NCI-H1092 (cell line): ENCODE results near the gene LBHD2.

Experiments used
- DNase-seq: peaks from one replicate; lab custom pipeline; 2025; lab: John Stamatoyannopoulos, UW

Gene LBHD2

GRCh38 chr14:103121121-103121845, 37.3 kb downstream of the LBHD2 start:
- DNase-seq = peak; percentile 43

GRCh38 chr14:103121846-103122584, 38.0 kb downstream of the LBHD2 start:
- DNase-seq = peak; percentile 84

- no peak for DNase-seq
Measured at GRCh38 chr14:103122585-103122946, 38.6 kb downstream of the LBHD2 start.

GRCh38 chr14:103122947-103123633, 39.1 kb downstream of the LBHD2 start, which contains the start of gene TNFAIP2:
TSS of gene TNFAIP2 (plus strand) at chr14:103123461. CDS start at chr14:103126458, 2,997 bp downstream.
- peak; percentile 47 for DNase-seq

- no peak for DNase-seq
Measured at GRCh38 chr14:103123634-103124500, 39.9 kb downstream of the LBHD2 start.

- no peak for DNase-seq
Measured at GRCh38 chr14:103124501-103125001, 40.5 kb downstream of the LBHD2 start.

GRCh38 chr14:103125098-103126070, 41.4 kb downstream of the LBHD2 start:
- no peak for DNase-seq

- DNase-seq = no peak
Measured at GRCh38 chr14:103126088-103126872, 42.3 kb downstream of the LBHD2 start.

GRCh38 chr14:103126873-103127304, 42.9 kb downstream of the LBHD2 start:
- DNase-seq = no peak

GRCh38 chr14:103127356-103127755, 43.3 kb downstream of the LBHD2 start:
- no peak for DNase-seq

GRCh38 chr14:103127861-103128598, 44.0 kb downstream of the LBHD2 start:
- no peak for DNase-seq

- peak; percentile 41 for DNase-seq
Measured at GRCh38 chr14:103128631-103129300, 44.8 kb downstream of the LBHD2 start.

- DNase-seq = no peak
Measured at GRCh38 chr14:103129301-103130016, 45.4 kb downstream of the LBHD2 start.

GRCh38 chr14:103130017-103130764, 46.2 kb downstream of the LBHD2 start:
- DNase-seq = no peak

GRCh38 chr14:103130965-103131364, 47.0 kb downstream of the LBHD2 start:
- peak; percentile 34 for DNase-seq

GRCh38 chr14:103131580-103131979, 47.6 kb downstream of the LBHD2 start:
- DNase-seq = no peak
